IMR-90 (cell line): ENCODE measurements around the gene ISM1. TPM values are rescaled to one million over a fixed set of nuclear protein-coding genes. Genes with fewer than 3 reads are reported as not detected.

Experiments used
- ATAC-seq: fragments of 200-7000 bp; cut with Tn5 transposase; 2 replicates; pipeline ENCODE4 v1.9.1; 2020; ENCODE audit warnings: low read depth, mild to moderate bottlenecking, moderate library complexity
- BruUV-seq: library from RNA; stranded (reverse); fragments of 400-500 nt; replicated peaks from 2 replicates; lab custom pipeline; 2021; lab: Mats Ljungman, UMichigan
- CTCF ChIA-PET: fragments of 300-600 bp; formaldehyde crosslinking; extraction: SDS; loops from one replicate; lab custom pipeline; 2021; ENCODE audit warnings: antibody characterized with exemption; lab: Yijun Ruan, JAX
- POLR2A ChIA-PET: fragments of 300-600 bp; sonication (Branson Sonifier 250); formaldehyde crosslinking; loops from one replicate; lab custom pipeline; 2022; ENCODE audit warnings: antibody characterized with exemption; ENCODE audit not compliant: unreplicated experiment; lab: Charles Lee
- DNase-seq: peaks from one replicate; pipeline ENCODE4 v3.0.0; 2013
- H2AFZ ChIP-seq: replicated peaks from 2 replicates; pipeline ENCODE3; 2013; ENCODE audit warnings: low read length, mild to moderate bottlenecking; ENCODE audit not compliant: poor library complexity
- H2AK5ac ChIP-seq: 2 replicates; pipeline ENCODE4 v1.6.1; 2013; ENCODE audit warnings: low read depth, low read length, inconsistent platforms
- H2AK9ac ChIP-seq: replicated peaks from 2 replicates; pipeline ENCODE3; 2013; ENCODE audit warnings: mild to moderate bottlenecking, low read depth, low read length, moderate library complexity; ENCODE audit not compliant: poor library complexity
- H2BK120ac ChIP-seq: 2 replicates; pipeline ENCODE4 v1.6.1; 2013; ENCODE audit warnings: low read depth, low read length, inconsistent platforms
- H2BK15ac ChIP-seq: 3 replicates; pipeline ENCODE4 v1.6.1; 2013; ENCODE audit warnings: low read depth, low read length, inconsistent platforms
- H2BK20ac ChIP-seq: 2 replicates; pipeline ENCODE4 v1.6.1; 2013; ENCODE audit warnings: low read depth, mild to moderate bottlenecking, inconsistent platforms, low read length, moderate library complexity
- H2BK5ac ChIP-seq: 2 replicates; pipeline ENCODE4 v1.6.1; 2013; ENCODE audit warnings: mild to moderate bottlenecking, low read depth, low read length, inconsistent platforms; ENCODE audit not compliant: poor library complexity, severe bottlenecking
- H3K14ac ChIP-seq: replicated peaks from 2 replicates; pipeline ENCODE4 v1.6.1; 2013; ENCODE audit warnings: low read depth, low read length, inconsistent platforms
- H3K18ac ChIP-seq: 2 replicates; pipeline ENCODE4 v1.6.1; 2013; ENCODE audit warnings: low read depth, low read length, control low read depth
- H3K23ac ChIP-seq: 2 replicates; pipeline ENCODE4 v1.6.1; 2013; ENCODE audit warnings: low read depth, low read length, inconsistent platforms
- H3K27ac ChIP-seq: 2 replicates; pipeline ENCODE4 v1.5.1; 2013; ENCODE audit warnings: mild to moderate bottlenecking, control low read depth, low read length; ENCODE audit not compliant: insufficient read depth
- H3K27me3 ChIP-seq: 2 replicates; pipeline ENCODE4 v1.6.1; 2013; ENCODE audit warnings: low read length; ENCODE audit not compliant: control insufficient read depth, insufficient read depth
- H3K36me3 ChIP-seq: 2 replicates; pipeline ENCODE4 v1.6.1; 2013; ENCODE audit warnings: low read length, mixed read lengths; ENCODE audit not compliant: control insufficient read depth, insufficient read depth
- H3K4ac ChIP-seq: 2 replicates; pipeline ENCODE4 v1.6.1; 2013; ENCODE audit warnings: low read depth, low read length, inconsistent platforms
- H3K4me1 ChIP-seq: 2 replicates; pipeline ENCODE4 v1.6.1; 2013; ENCODE audit warnings: low read length, mixed read lengths; ENCODE audit not compliant: control insufficient read depth, insufficient read depth
- H3K4me2 ChIP-seq: 2 replicates; pipeline ENCODE4 v1.6.1; 2013; ENCODE audit warnings: low read depth, mild to moderate bottlenecking, control low read depth, low read length, moderate library complexity
- H3K4me3 ChIP-seq: 2 replicates; pipeline ENCODE4 v1.5.1; 2013; ENCODE audit warnings: low read depth, mild to moderate bottlenecking, control low read depth, low read length, moderate library complexity; ENCODE audit not compliant: insufficient read depth
- H3K56ac ChIP-seq: 2 replicates; pipeline ENCODE4 v1.6.1; 2013; ENCODE audit warnings: low read length, inconsistent platforms; ENCODE audit not compliant: insufficient read depth; ENCODE audit errors: extremely low read depth
- H3K79me1 ChIP-seq, 2 experiments: 2 replicates each; pipeline ENCODE4 v1.6.1; 2013; ENCODE audit warnings: low read length in 2 of 2, inconsistent platforms in 1 of 2, low read depth in 1 of 2
- H3K9ac ChIP-seq: 2 replicates; pipeline ENCODE4 v1.6.1; 2013; ENCODE audit warnings: low read depth, low read length, control low read depth
- H3K9me1 ChIP-seq: 2 replicates; pipeline ENCODE4 v1.6.1; 2013; ENCODE audit warnings: low read length, inconsistent platforms; ENCODE audit not compliant: insufficient read depth
- H3K9me3 ChIP-seq: 2 replicates; pipeline ENCODE4 v1.6.1; 2013; ENCODE audit warnings: low read length; ENCODE audit not compliant: control insufficient read depth, insufficient read depth
- H4K20me1 ChIP-seq: 2 replicates; pipeline ENCODE4 v1.6.1; 2013; ENCODE audit warnings: low read length, inconsistent platforms; ENCODE audit not compliant: insufficient read depth
- H4K5ac ChIP-seq: 2 replicates; pipeline ENCODE4 v1.6.1; 2013; ENCODE audit warnings: mild to moderate bottlenecking, low read depth, low read length, control low read depth
- H4K8ac ChIP-seq, 2 experiments: 2 replicates each; pipeline ENCODE4 v1.6.1; 2013; ENCODE audit warnings: low read depth in 2 of 2, low read length in 2 of 2, control low read depth in 1 of 2, inconsistent platforms in 1 of 2
- H4K91ac ChIP-seq: 2 replicates; pipeline ENCODE4 v1.6.1; 2013; ENCODE audit warnings: low read depth, low read length, inconsistent platforms; ENCODE audit not compliant: insufficient read depth
- CHD1 ChIP-seq: IDR thresholded peaks from 2 replicates; pipeline ENCODE4 v1.6.1; 2012; ENCODE audit warnings: low read depth, low read length, improper control_type of control experiment
- MAZ ChIP-seq: IDR thresholded peaks from 2 replicates; pipeline ENCODE4 v1.6.1; 2012; ENCODE audit warnings: low read depth, mild to moderate bottlenecking, low read length, improper control_type of control experiment, moderate library complexity, borderline replicate concordance
- whole genome bisulfite sequencing, 2 experiments: methylation state at CpG; one replicate each; pipeline versions ENCODE4 v1.1.5 to v1.1.7; 2013; ENCODE audit warnings: missing lambda C conversion rate in 2 of 2; ENCODE audit not compliant: insufficient read length in 1 of 2; ENCODE audit errors: extremely low coverage in 2 of 2; 5-methylcytosine and 5-hydroxymethylcytosine counted together
- dilution Hi-C: fragments of 300-500 bp; cut with HindIII; formaldehyde crosslinking; loops from one replicate; pipeline ENCODE4 v1.14.3; 2018; ENCODE audit warnings: low sequenced_read_pairs; ENCODE audit not compliant: unreplicated experiment
- in situ Hi-C: fragments of 300-500 bp; cut with MboI; formaldehyde crosslinking; loops from 3 replicates; pipeline ENCODE4 v1.14.3; 2019; ENCODE audit warnings: low sequenced_read_pairs, inconsistent platforms, mixed read lengths
- intact Hi-C: fragments of 100-400 bp; cut with micrococcal nuclease; formaldehyde crosslinking; loops from 2 replicates; pipeline ENCODE4 v1.10.0; 2022
- polyA plus RNA-seq, 3 experiments: library from polyadenylated mRNA; depleted of rRNA; stranded (reverse); fragments of >200 nt; gene quantifications; 2 replicates each; pipeline ENCODE4 v1.2.3, GENCODE V29; 2012; ENCODE audit warnings: low replicate concordance in 1 of 3
- total RNA-seq: library from RNA; depleted of rRNA; stranded (reverse); fragments of >200 nt; gene quantifications from 2 replicates; pipeline ENCODE4 v1.2.3, GENCODE V29; 2012

The ISM1 gene
- total and polyA plus RNA-seq, 2 of the 4 experiments (the other 2 are of a cell fraction), result not detected

- H2AK9ac ChIP-seq, result peak overlapping the region; percentile 90
- H3K27me3 ChIP-seq, result peaks cover 47% of the 10 kb centered on the region
- no peak overlapping the region for H2BK20ac ChIP-seq
- H3K4me3 ChIP-seq, result peak overlapping the region; percentile 34
- H3K56ac ChIP-seq, result no peak overlapping the region
- no peak overlapping the region for H2BK120ac ChIP-seq
- H4K20me1 ChIP-seq, result no peaks in the 10 kb centered on the region
- H4K8ac ChIP-seq, result no peak overlapping the region
- no peak for TF ChIP-seq CHD1
- peak; percentile 10; the same call in 1 of the 2 replicates for TF ChIP-seq MAZ
- H3K18ac ChIP-seq, result no peak overlapping the region
- no peak overlapping the region for H3K14ac ChIP-seq
- peak overlapping the region; percentile 24 for H2AFZ ChIP-seq
- H2AK5ac ChIP-seq, result no peak overlapping the region
- no peak overlapping the region for H2BK15ac ChIP-seq
- DNase-seq (peak; percentile 43), ATAC-seq (peak; percentile 94)
- no TSS peak for BruUV-seq
- H3K27ac ChIP-seq, result no peak overlapping the region
- 0 out of 2 replicates have a peak, but pooled peaks cover 2% of the 10 kb centered on the region for H3K9me3 ChIP-seq
- 0% methylated on average over 30 of the region's 59 CpGs; no CpG with 5 or more reads in 1 of the 2 experiments for WGBS, 2 experiments
- H3K9me1 ChIP-seq, result no peaks in the 10 kb centered on the region
- H4K5ac ChIP-seq, result no peak overlapping the region
- in situ Hi-C loops (no loop called here), dilution Hi-C loops (no loop called here), intact Hi-C loops (no loop called here)
- CTCF ChIA-PET, result no interaction called here
- H3K4me1 ChIP-seq, result no peaks in the 10 kb centered on the region; the same call in 1 of the 2 replicates
- no peaks in the 10 kb centered on the region for H3K36me3 ChIP-seq
- H3K4ac ChIP-seq, result no peak overlapping the region
- no peak overlapping the region for H3K9ac ChIP-seq
- POLR2A ChIA-PET, result no interaction called here
- no peak overlapping the region for H4K91ac ChIP-seq
- H2BK5ac ChIP-seq, result no peak overlapping the region
- H3K4me2 ChIP-seq, result peak overlapping the region; percentile 39; the same call in 1 of the 2 replicates
- H3K23ac ChIP-seq, result no peak overlapping the region
- H3K79me1 ChIP-seq, result no peaks in the 10 kb centered on the region
Observed at GRCh38 chr20:13221673-13222318, 722 bp downstream of the ISM1 start.
